Endothelial cell of umbilical vein (primary cell): ENCODE data around the gene EPHA4. TPM values are rescaled to one million over a fixed set of nuclear protein-coding genes. Genes with fewer than 3 reads are reported as not detected.

Source experiments
- BruUV-seq: library from RNA; stranded (reverse); fragments of 400-500 nt; replicated peaks from 2 replicates; lab custom pipeline; 2021; lab: Mats Ljungman, UMichigan
- CTCF ChIA-PET: fragments of 300-600, 350-600 bp; sonication (Branson Sonifier 250); formaldehyde crosslinking; loops from one replicate; lab custom pipeline; 2021; ENCODE audit warnings: antibody characterized with exemption, inconsistent platforms; lab: Charles Lee
- POLR2A ChIA-PET: fragments of 300-600, 350-600 bp; sonication (Branson Sonifier 250); formaldehyde crosslinking; loops from one replicate; lab custom pipeline; 2021; ENCODE audit warnings: antibody characterized with exemption, inconsistent platforms; lab: Charles Lee
- DNase-seq: peaks from one replicate; pipeline ENCODE4 v3.0.0-alpha.2; 2011; ENCODE audit warnings: low read depth, low spot score
- FAIRE-seq: peaks from 2 replicates; lab custom pipeline; 2011; peaks lifted over from hg19 to GRCh38; lab: Jason Lieb, UNC
- H2AFZ ChIP-seq: 2 replicates; pipeline ENCODE4 v1.6.0; 2012; ENCODE audit warnings: low read depth, low read length, control low read depth, inconsistent platforms
- H3K27ac ChIP-seq: 2 replicates; pipeline ENCODE4 v1.5.1; 2011; ENCODE audit warnings: low read depth, mild to moderate bottlenecking, control low read depth, low read length, moderate library complexity; ENCODE audit not compliant: insufficient read depth
- H3K27me3 ChIP-seq, 2 experiments: 2 replicates each; pipeline versions ENCODE4 v1.6.0 to v1.6.1; 2011; ENCODE audit warnings: low read length in 2 of 2, mixed read lengths in 1 of 2; ENCODE audit not compliant: control insufficient read depth in 2 of 2, insufficient read depth in 2 of 2
- H3K36me3 ChIP-seq, 2 experiments: 2 replicates in 1 of 2; 3 replicates in 1 of 2; pipeline ENCODE4 v1.5.1; 2011; ENCODE audit warnings: low read length in 2 of 2, mild to moderate bottlenecking in 1 of 2, moderate library complexity in 1 of 2; ENCODE audit not compliant: control insufficient read depth in 2 of 2, insufficient read depth in 2 of 2; ENCODE audit errors: extremely low read depth in 1 of 2
- H3K4me1 ChIP-seq: 3 replicates; pipeline ENCODE4 v1.5.1; 2011; ENCODE audit warnings: mild to moderate bottlenecking, low read length; ENCODE audit not compliant: control insufficient read depth, insufficient read depth; ENCODE audit errors: extremely low read depth
- H3K4me2 ChIP-seq: 2 replicates; pipeline ENCODE4 v1.6.1; 2011; ENCODE audit warnings: low read length, control low read depth, mixed read lengths; ENCODE audit not compliant: insufficient read depth
- H3K4me3 ChIP-seq, 3 experiments: fragments of 200-600 bp in 1 of 3; sonication (generic), shearing (Covaris generic) in 1 of 3; replicated peaks in 1 of 3; 2 replicates each; pipeline ENCODE4 v1.5.1; 2011 to 2016; ENCODE audit warnings: control low read depth in 3 of 3, low read length in 3 of 3, mild to moderate bottlenecking in 2 of 3, inconsistent platforms in 1 of 3, low read depth in 1 of 3, moderate library complexity in 1 of 3; ENCODE audit not compliant: insufficient read depth in 1 of 3
- H3K79me2 ChIP-seq: 2 replicates; pipeline ENCODE4 v1.6.0; 2012; ENCODE audit warnings: low read length, inconsistent platforms; ENCODE audit not compliant: control insufficient read depth, insufficient read depth
- H3K9ac ChIP-seq: replicated peaks from 2 replicates; pipeline ENCODE3; 2011; ENCODE audit warnings: low read length, control low read depth; ENCODE audit not compliant: insufficient read depth; ENCODE audit errors: extremely low read depth
- H3K9me1 ChIP-seq: replicated peaks from 3 replicates; pipeline ENCODE4 v1.6.0; 2011; ENCODE audit warnings: mild to moderate bottlenecking, low read length; ENCODE audit not compliant: control insufficient read depth, insufficient read depth; ENCODE audit errors: extremely low read depth
- H3K9me3 ChIP-seq: replicated peaks from 2 replicates; pipeline ENCODE4 v1.5.1; 2012; ENCODE audit warnings: low read length, inconsistent platforms; ENCODE audit not compliant: control insufficient read depth, insufficient read depth
- H4K20me1 ChIP-seq: replicated peaks from 2 replicates; pipeline ENCODE3; 2011; ENCODE audit warnings: mild to moderate bottlenecking, low read length; ENCODE audit not compliant: control insufficient read depth, insufficient read depth; ENCODE audit errors: extremely low read depth
- EZH2 ChIP-seq: IDR thresholded peaks from 2 replicates; pipeline ENCODE4 v1.6.1; 2012; ENCODE audit warnings: borderline replicate concordance, low read depth, mild to moderate bottlenecking, moderate library complexity, low read length, inconsistent platforms; ENCODE audit not compliant: severe bottlenecking
- FOS ChIP-seq: IDR thresholded peaks from 2 replicates; pipeline ENCODE4 v1.6.1; 2011; ENCODE audit warnings: mild to moderate bottlenecking, low read length, moderate library complexity, borderline replicate concordance; ENCODE audit not compliant: insufficient read depth
- GATA2 ChIP-seq: IDR thresholded peaks from 2 replicates; pipeline ENCODE4 v1.7.0; 2011; ENCODE audit warnings: low read depth, mild to moderate bottlenecking, moderate library complexity, mixed read lengths, low read length; ENCODE audit not compliant: insufficient read length, insufficient read depth
- JUN ChIP-seq: IDR thresholded peaks from 2 replicates; pipeline ENCODE4 v1.6.1; 2011; ENCODE audit warnings: borderline replicate concordance, low read depth; ENCODE audit not compliant: insufficient read length, insufficient read depth
- POLR2AphosphoS5 ChIP-seq: IDR thresholded peaks from 2 replicates; pipeline ENCODE4 v1.6.1; 2012; ENCODE audit warnings: low read depth, mild to moderate bottlenecking, control low read depth, low read length, moderate library complexity; ENCODE audit not compliant: insufficient read depth
- dilution Hi-C: fragments of 300-500 bp; cut with MboI; formaldehyde crosslinking; loops from one replicate; pipeline ENCODE4 v1.15.0; 2019; ENCODE audit warnings: low sequenced_read_pairs; ENCODE audit not compliant: extremely low pct_ligation_motif_present
- intact Hi-C: fragments of 100-400 bp; cut with micrococcal nuclease; formaldehyde crosslinking; loops from one replicate; pipeline ENCODE4 v1.10.0; 2022
- polyA plus RNA-seq, 4 experiments: library from polyadenylated mRNA; depleted of rRNA in 3 of 4; stranded (reverse) in 3 of 4; unstranded in 1 of 4; fragments of >200 nt; gene quantifications; 2 replicates each; pipeline versions ENCODE4 v1.2.1 to v1.2.3, GENCODE V29; 2011 to 2012; ENCODE audit warnings: missing spikeins in 1 of 4
- total RNA-seq: library from RNA; stranded (reverse); gene quantifications from 2 replicates; pipeline ENCODE4 v1.2.3, GENCODE V29; 2021

EPHA4 gene
- total and polyA plus RNA-seq, 2 donors (not counting 3 experiments of a cell fraction or from before 2014, with no cell fraction given), result 11.9 to 19.8 TPM

GRCh38 chr2:221422516-221423209 lies 149.4 kb downstream of the EPHA4 start:
- H2AFZ ChIP-seq, result peak overlapping the region; percentile 34
- ChIA-PET CTCF (interaction anchor here (0.7 to 1.2 kb wide), 4 partner anchors 12 to 186 kb away, joined by 3 to 8 read pairs (median 6); no protein-coding TSS in a partner anchor), POLR2A (no interaction called here)
- TF ChIP-seq POLR2AphosphoS5, result no peak
- peak; percentile 5 for TF ChIP-seq FOS
- TF ChIP-seq JUN, result peak; percentile 14
- BruUV-seq, result no TSS peak
- peak; percentile 72 for DNase-seq
- peak overlapping the region; percentile 77 for H3K4me2 ChIP-seq
- H3K9me1 ChIP-seq, result no peaks in the 10 kb centered on the region
- H3K4me3 ChIP-seq, result peak overlapping the region in 1 of 3 experiments; percentile 1
- H3K27me3 ChIP-seq, result no peaks in the 10 kb centered on the region
- H3K79me2 ChIP-seq, result peaks cover 2% of the 10 kb centered on the region
- H3K36me3 ChIP-seq, result peaks cover 0 to 11% of the 10 kb centered on the region in 2 experiments
- peaks cover 35% of the 10 kb centered on the region for H3K4me1 ChIP-seq
- H3K9me3 ChIP-seq, result no peaks in the 10 kb centered on the region
- intact Hi-C loops (loop anchor here (1.0 to 2.0 kb wide), 8 partner anchors 22 to 356 kb away; no protein-coding TSS in a partner anchor), dilution Hi-C loops (no loop called here)
- H4K20me1 ChIP-seq, result no peaks in the 10 kb centered on the region
- FAIRE-seq, result peak; percentile 8
- H3K9ac ChIP-seq, result peak overlapping the region; percentile 56
- H3K27ac ChIP-seq, result peak overlapping the region; percentile 82

- intact Hi-C loops (no loop called here), dilution Hi-C loops (no loop called here)
- CTCF ChIA-PET, result no interaction called here
Measured at GRCh38 chr2:221420245-221420644, 151.9 kb downstream of the EPHA4 start.

More at GRCh38 chr2:221420245-221420644, 151.9 kb downstream of the EPHA4 start:
- BruUV-seq, result no TSS peak
- POLR2A ChIA-PET, result no interaction called here
- DNase-seq, result peak; percentile 88
- Histone ChIP-seq H3K9me3 (no peaks in the 10 kb centered on the region), H3K9me1 (no peaks in the 10 kb centered on the region), H4K20me1 (no peaks in the 10 kb centered on the region), H3K27me3 (no peaks in the 10 kb centered on the region), H2AFZ (peak overlapping the region; percentile 46), H3K79me2 (peaks cover 2% of the 10 kb centered on the region), H3K4me2 (peak overlapping the region; percentile 34), H3K27ac (peak overlapping the region; percentile 43), H3K4me3 (peak overlapping the region in 1 of 3 experiments; percentile 24), H3K4me1 (peaks cover 35% of the 10 kb centered on the region), H3K36me3 (peaks cover 0 to 4% of the 10 kb centered on the region in 2 experiments), H3K9ac (no peak overlapping the region)
- TF ChIP-seq GATA2, result peak; percentile 86
- TF ChIP-seq POLR2AphosphoS5, result peak; percentile 59
- TF ChIP-seq EZH2, result no peak
- TF ChIP-seq JUN, result no peak
- peak; percentile 71 for FAIRE-seq
